ENCODE results near the gene TXNRD2. TPM values are rescaled to one million over a fixed set of nuclear protein-coding genes. Genes with fewer than 3 reads are reported as not detected.

The TXNRD2 gene
- total RNA-seq, 1 experiment from 2014 or later: 22.9 TPM

GRCh38 chr22:19902245-19902715 is 39.3 kb downstream of the TXNRD2 start:
- Histone ChIP-seq H4K91ac (ENCODE audit: insufficient read length, low read depth, low read length) (no peak overlapping the region), H2BK15ac (ENCODE audit: low read depth, low read length) (no peak overlapping the region), H2AFZ (ENCODE audit: low read length) (no peak overlapping the region), H3K4me1 (ENCODE audit: insufficient read depth, low read length) (no peaks in the 10 kb centered on the region; the same call in 1 of the 2 replicates), H3K23ac (ENCODE audit: insufficient read length, low read depth, low read length) (no peak overlapping the region), H3K18ac (ENCODE audit: insufficient read length, low read depth, low read length) (no peak overlapping the region), H3K14ac (ENCODE audit: insufficient read depth, low read length) (no peak overlapping the region), H4K8ac (replicated peaks; ENCODE audit: insufficient read length, low read depth, low read length) (no peak overlapping the region), H3K23me2 (ENCODE audit: insufficient read length, low read depth, low read length, poor library complexity, severe bottlenecking) (no peaks in the 10 kb centered on the region), H3T11ph (ENCODE audit: low read length) (no peak overlapping the region), H3K9me3 (ENCODE audit: control insufficient read depth, low read depth, low read length) (no peaks in the 10 kb centered on the region), H2BK20ac (ENCODE audit: low read depth, low read length, poor library complexity, severe bottlenecking) (no peak overlapping the region), H3K79me2 (ENCODE audit: insufficient read depth, low read length) (no peaks in the 10 kb centered on the region), H3K4me2 (ENCODE audit: insufficient read depth, insufficient read length, low read length) (no peak overlapping the region), H3K79me1 (ENCODE audit: insufficient read depth, low read depth, low read length, poor library complexity, severe bottlenecking) (no peaks in the 10 kb centered on the region), H3K56ac (ENCODE audit: insufficient read length, low read depth, low read length) (no peak overlapping the region), H2AK5ac (ENCODE audit: insufficient read length, low read length) (no peak overlapping the region), H3K4ac (ENCODE audit: low read depth, low read length) (no peak overlapping the region), H2BK12ac (ENCODE audit: insufficient read length, low read depth, low read length) (no peak overlapping the region), H3K27me3 (ENCODE audit: insufficient read depth, low read length) (no peaks in the 10 kb centered on the region), H2BK120ac (ENCODE audit: low read depth, low read length, poor library complexity, severe bottlenecking) (no peak overlapping the region), H2BK5ac (ENCODE audit: insufficient read length, low read length) (no peak overlapping the region), H3K27ac (ENCODE audit: insufficient read length, low read depth, low read length) (no peak overlapping the region), H4K5ac (ENCODE audit: insufficient read length, low read depth, low read length) (no peak overlapping the region), H4K20me1 (ENCODE audit: control insufficient read depth, insufficient read depth, insufficient read length) (no peaks in the 10 kb centered on the region), H3K9ac (ENCODE audit: extremely low read depth, insufficient read length, low read length) (no peak overlapping the region)
- Mint-ChIP-seq H3K27me3 (ENCODE audit: low read depth) (no peaks in the 10 kb centered on the region; the same call in 1 of the 2 replicates), H3K4me3 (no peak overlapping the region), H3K9me3 (no peaks in the 10 kb centered on the region), H3K4me1 (peaks cover 10 to 18% of the 10 kb centered on the region in 2 experiments), H3K27ac (no peak overlapping the region), H3K36me3 (ENCODE audit: insufficient read depth in 1 of 3, low read depth in 3 of 3) (peaks cover 0 to 2% (median 0%) of the 10 kb centered on the region in 3 experiments; a peak in 1 of 7 replicates)
- TF ChIP-seq, protein P1, sequence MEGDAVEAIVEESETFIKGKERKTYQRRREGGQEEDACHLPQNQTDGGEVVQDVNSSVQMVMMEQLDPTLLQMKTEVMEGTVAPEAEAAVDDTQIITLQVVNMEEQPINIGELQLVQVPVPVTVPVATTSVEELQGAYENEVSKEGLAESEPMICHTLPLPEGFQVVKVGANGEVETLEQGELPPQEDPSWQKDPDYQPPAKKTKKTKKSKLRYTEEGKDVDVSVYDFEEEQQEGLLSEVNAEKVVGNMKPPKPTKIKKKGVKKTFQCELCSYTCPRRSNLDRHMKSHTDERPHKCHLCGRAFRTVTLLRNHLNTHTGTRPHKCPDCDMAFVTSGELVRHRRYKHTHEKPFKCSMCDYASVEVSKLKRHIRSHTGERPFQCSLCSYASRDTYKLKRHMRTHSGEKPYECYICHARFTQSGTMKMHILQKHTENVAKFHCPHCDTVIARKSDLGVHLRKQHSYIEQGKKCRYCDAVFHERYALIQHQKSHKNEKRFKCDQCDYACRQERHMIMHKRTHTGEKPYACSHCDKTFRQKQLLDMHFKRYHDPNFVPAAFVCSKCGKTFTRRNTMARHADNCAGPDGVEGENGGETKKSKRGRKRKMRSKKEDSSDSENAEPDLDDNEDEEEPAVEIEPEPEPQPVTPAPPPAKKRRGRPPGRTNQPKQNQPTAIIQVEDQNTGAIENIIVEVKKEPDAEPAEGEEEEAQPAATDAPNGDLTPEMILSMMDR (conservative IDR thresholded peaks at IDR 0.05): no peak
- no CpG with 5 or more reads among the region's 7 CpGs for WGBS (ENCODE audit: extremely low coverage, insufficient read length, low lambda C conversion rate)
- peak; percentile 26 for DNase-seq
